ENCODE measurements around the gene CCDC177. TPM values are rescaled to one million over a fixed set of nuclear protein-coding genes. Genes with fewer than 3 reads are reported as not detected.
A peak's percentile ranks its signal among the peaks of the same experiment; 100 is the strongest.

The CCDC177 gene
- total RNA-seq (2014; rRNA removed; shearing (Covaris generic)) (not detected in 2 replicates), total RNA-seq (2022) (not detected in 2 replicates), Bru-seq, nascent RNA (not detected), BruChase-seq, experiment 1, labeled RNA remaining after a 6-hour chase (not detected), BruChase-seq, experiment 2, labeled RNA remaining after a 2-hour chase (not detected)
- long read RNA-seq, result 0 reads

DNA sequence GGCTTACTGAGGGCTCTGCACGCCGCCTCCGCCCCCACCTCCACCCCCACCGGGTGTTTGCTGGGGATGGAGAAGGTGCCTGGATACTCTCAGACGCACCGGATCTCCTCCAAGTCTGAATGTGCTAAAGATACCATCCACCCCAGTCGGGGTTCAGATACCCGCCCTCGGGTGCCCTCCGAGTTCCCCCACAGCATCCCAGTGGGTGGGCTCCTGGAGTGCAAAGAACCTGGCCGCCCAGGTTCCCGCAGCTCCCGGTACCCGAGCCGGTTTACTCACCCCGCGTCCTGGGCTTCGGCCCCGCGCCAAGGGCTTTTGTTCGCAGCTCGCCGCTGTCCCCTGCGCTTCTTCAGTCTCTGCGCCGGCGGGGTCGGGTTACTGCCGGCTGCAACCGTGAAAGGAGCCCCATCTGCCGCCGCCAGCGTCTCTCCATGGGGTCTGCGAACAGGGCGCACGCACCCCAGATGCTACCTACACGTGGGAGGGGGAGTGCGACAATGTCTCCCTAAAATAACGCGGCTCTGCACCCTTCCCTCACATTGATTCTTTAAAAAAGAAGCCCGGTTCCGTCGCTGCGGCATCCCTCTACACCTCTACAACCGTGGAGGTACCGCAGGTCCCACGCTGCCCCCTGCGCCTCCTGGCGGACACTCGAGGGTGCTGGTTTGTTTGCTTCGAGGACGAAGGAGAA, at the start of gene CCDC177:
TSS of gene CCDC177 (minus strand) at position 609 of the 691 bp plus-strand sequence. CDS start 1,249 bp downstream, outside the sequence.
- Histone ChIP-seq H3K27ac (ENCODE audit: low read depth, low read length, poor library complexity, severe bottlenecking) (no peak within 1 kb of the TSS), H3K9me3 (ENCODE audit: low read length) (no peaks in the 10 kb centered on the region), H3K9me2 (ENCODE audit: insufficient read depth, low read length) (no peaks in the 10 kb centered on the region), H3K36me3 (ENCODE audit: insufficient read depth, low read length) (no peaks in the 10 kb centered on the region), H4K20me1 (ENCODE audit: insufficient read depth, low read length) (no peaks in the 10 kb centered on the region), H3K4me3 (ENCODE audit: low read depth, low read length, poor library complexity, severe bottlenecking) (peak within 1 kb of the TSS; percentile 42), H2AFZ (ENCODE audit: low read length) (no peak within 1 kb of the TSS), H3K4me1 (ENCODE audit: insufficient read depth, low read length, poor library complexity, severe bottlenecking) (no peaks in the 10 kb centered on the region), H3K4me2 (ENCODE audit: low read length) (peak within 1 kb of the TSS; percentile 55), H3K79me2 (ENCODE audit: insufficient read depth, low read depth, low read length) (no peaks in the 10 kb centered on the region)
- no peak for TF ChIP-seq EZH2phosphoT487 (IDR thresholded peaks at IDR 0.05; ENCODE audit: borderline replicate concordance, low read depth, low read length)
- TF ChIP-seq, protein P1, sequence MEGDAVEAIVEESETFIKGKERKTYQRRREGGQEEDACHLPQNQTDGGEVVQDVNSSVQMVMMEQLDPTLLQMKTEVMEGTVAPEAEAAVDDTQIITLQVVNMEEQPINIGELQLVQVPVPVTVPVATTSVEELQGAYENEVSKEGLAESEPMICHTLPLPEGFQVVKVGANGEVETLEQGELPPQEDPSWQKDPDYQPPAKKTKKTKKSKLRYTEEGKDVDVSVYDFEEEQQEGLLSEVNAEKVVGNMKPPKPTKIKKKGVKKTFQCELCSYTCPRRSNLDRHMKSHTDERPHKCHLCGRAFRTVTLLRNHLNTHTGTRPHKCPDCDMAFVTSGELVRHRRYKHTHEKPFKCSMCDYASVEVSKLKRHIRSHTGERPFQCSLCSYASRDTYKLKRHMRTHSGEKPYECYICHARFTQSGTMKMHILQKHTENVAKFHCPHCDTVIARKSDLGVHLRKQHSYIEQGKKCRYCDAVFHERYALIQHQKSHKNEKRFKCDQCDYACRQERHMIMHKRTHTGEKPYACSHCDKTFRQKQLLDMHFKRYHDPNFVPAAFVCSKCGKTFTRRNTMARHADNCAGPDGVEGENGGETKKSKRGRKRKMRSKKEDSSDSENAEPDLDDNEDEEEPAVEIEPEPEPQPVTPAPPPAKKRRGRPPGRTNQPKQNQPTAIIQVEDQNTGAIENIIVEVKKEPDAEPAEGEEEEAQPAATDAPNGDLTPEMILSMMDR (conservative IDR thresholded peaks at IDR 0.05; ENCODE audit: low read length), result peak; percentile 84
- CTCF ChIA-PET (ENCODE audit: unreplicated experiment), result no interaction called here
- intact Hi-C loops (cut with micrococcal nuclease; ENCODE audit: unreplicated experiment), result loop anchor here (2.0 kb wide), 1 partner anchor 332 kb away; no protein-coding TSS in a partner anchor
- peak; percentile 50 for DNase-seq (ENCODE audit: low spot score)
- BruUV-seq (replicated peaks), result no TSS peak
- POLR2A ChIA-PET, result interaction anchor here (1.0 kb wide), 1 partner anchor 17 kb away, joined by 4 read pairs; no protein-coding TSS in a partner anchor

DNA sequence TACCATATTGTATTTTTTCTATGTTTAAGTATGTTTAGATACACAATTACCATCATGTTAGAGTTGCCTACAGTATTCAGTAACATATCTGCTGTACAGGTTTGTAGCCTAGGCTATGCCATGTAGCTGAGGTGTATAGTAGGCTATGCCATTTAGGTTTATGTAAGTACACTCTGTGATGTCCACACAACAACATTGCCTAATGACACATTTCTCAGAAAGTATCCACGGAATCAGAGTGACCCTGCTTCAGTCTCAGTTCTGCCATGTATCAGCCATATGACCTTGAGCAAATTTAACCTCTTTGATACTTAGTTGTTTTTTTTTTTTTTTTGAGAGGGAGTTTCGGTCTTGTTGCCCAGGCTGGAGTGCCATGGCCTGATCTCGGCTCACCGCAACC, 49.5 kb upstream of the CCDC177 start:
- Histone ChIP-seq H3K9me2 (ENCODE audit: insufficient read depth, low read length) (no peaks in the 10 kb centered on the region), H3K79me2 (ENCODE audit: insufficient read depth, low read depth, low read length) (peaks cover 100% of the 10 kb centered on the region), H2AFZ (ENCODE audit: low read length) (no peak overlapping the region), H3K4me1 (ENCODE audit: insufficient read depth, low read length, poor library complexity, severe bottlenecking) (peaks cover 98% of the 10 kb centered on the region), H3K27ac (ENCODE audit: low read depth, low read length, poor library complexity, severe bottlenecking) (no peak overlapping the region), H3K36me3 (ENCODE audit: insufficient read depth, low read length) (peaks cover 41% of the 10 kb centered on the region), H4K20me1 (ENCODE audit: insufficient read depth, low read length) (peaks cover 44% of the 10 kb centered on the region), H3K4me3 (ENCODE audit: low read depth, low read length, poor library complexity, severe bottlenecking) (no peak overlapping the region), H3K4me2 (ENCODE audit: low read length) (peak overlapping the region; percentile 72), H3K9me3 (ENCODE audit: low read length) (peaks cover 2% of the 10 kb centered on the region; the same call in 1 of the 2 replicates)
- POLR2A ChIA-PET, result interaction anchor here (0.7 to 1.1 kb wide), 4 partner anchors 10 to 390 kb away, joined by 3 to 5 read pairs (median 4); no protein-coding TSS in a partner anchor
- intact Hi-C loops (cut with micrococcal nuclease; ENCODE audit: unreplicated experiment), result no loop called here
- no peak for TF ChIP-seq EZH2phosphoT487 (IDR thresholded peaks at IDR 0.05; ENCODE audit: borderline replicate concordance, low read depth, low read length)
- CTCF ChIA-PET (ENCODE audit: unreplicated experiment), result no interaction called here
- BruUV-seq (replicated peaks), result no TSS peak
- DNase-seq (ENCODE audit: low spot score), result no peak

DNA sequence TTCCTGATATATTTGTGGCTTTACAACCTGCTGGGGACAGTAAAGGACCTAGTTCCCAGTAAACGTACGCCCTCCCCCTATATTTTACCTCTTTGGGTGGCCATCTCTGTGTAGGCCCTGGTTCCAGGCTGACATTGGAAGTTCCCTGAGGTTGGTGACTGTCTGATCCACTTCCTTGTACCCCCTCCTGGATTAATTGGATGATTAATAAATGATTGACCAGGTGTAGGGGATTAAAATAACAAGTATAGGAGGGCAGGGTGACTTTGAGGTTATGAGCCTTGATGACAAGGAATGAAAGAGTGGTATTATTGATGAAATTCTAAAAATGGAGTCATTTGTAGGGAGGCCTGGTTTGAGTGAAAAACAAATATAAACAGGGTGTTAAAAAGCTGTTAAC, 46.3 kb upstream of the CCDC177 start:
- Histone ChIP-seq H3K79me2 (ENCODE audit: insufficient read depth, low read depth, low read length) (peaks cover 100% of the 10 kb centered on the region), H4K20me1 (ENCODE audit: insufficient read depth, low read length) (peaks cover 54% of the 10 kb centered on the region), H3K4me3 (ENCODE audit: low read depth, low read length, poor library complexity, severe bottlenecking) (no peak overlapping the region), H2AFZ (ENCODE audit: low read length) (no peak overlapping the region), H3K4me1 (ENCODE audit: insufficient read depth, low read length, poor library complexity, severe bottlenecking) (peaks cover 98% of the 10 kb centered on the region), H3K4me2 (ENCODE audit: low read length) (peak overlapping the region; percentile 38; the same call in 1 of the 2 replicates), H3K9me2 (ENCODE audit: insufficient read depth, low read length) (no peaks in the 10 kb centered on the region), H3K27ac (ENCODE audit: low read depth, low read length, poor library complexity, severe bottlenecking) (peak overlapping the region; percentile 8), H3K9me3 (ENCODE audit: low read length) (peaks cover 6% of the 10 kb centered on the region; the same call in 1 of the 2 replicates), H3K36me3 (ENCODE audit: insufficient read depth, low read length) (peaks cover 60% of the 10 kb centered on the region)
- TF ChIP-seq EZH2phosphoT487 (IDR thresholded peaks at IDR 0.05; ENCODE audit: borderline replicate concordance, low read depth, low read length), result no peak
- TF ChIP-seq, protein P1 (conservative IDR thresholded peaks at IDR 0.05; ENCODE audit: low read length), result no peak
- DNase-seq (ENCODE audit: low spot score), result no peak
- ChIA-PET POLR2A (interaction anchor here (0.6 kb wide), 1 partner anchor 18 kb away, joined by 3 read pairs; no protein-coding TSS in a partner anchor), CTCF (ENCODE audit: unreplicated experiment) (no interaction called here)
- no TSS peak for BruUV-seq (replicated peaks)
- intact Hi-C loops (cut with micrococcal nuclease; ENCODE audit: unreplicated experiment), result no loop called here
